SK-N-SH (cell line): ENCODE results near the gene CCDC198. TPM values are rescaled to one million over a fixed set of nuclear protein-coding genes. Genes with fewer than 3 reads are reported as not detected.

Source experiments
- CTCF ChIA-PET: fragments of 300-600, 350-600 bp; formaldehyde crosslinking; extraction: SDS; loops from one replicate; lab custom pipeline; 2021; lab: Yijun Ruan, JAX
- POLR2A ChIA-PET: fragments of 350-600 bp; sonication (Branson Sonifier 250); formaldehyde crosslinking; extraction: SDS; loops from one replicate; lab custom pipeline; 2020; ENCODE audit warnings: antibody characterized with exemption, inconsistent platforms; lab: Yijun Ruan, JAX
- DNase-seq: peaks from one replicate; pipeline ENCODE4 v3.0.0; 2012
- H2AFZ ChIP-seq: fragments of 200-600 bp; sonication (generic); 2 replicates; pipeline ENCODE4 v1.8.1; 2016; ENCODE audit warnings: antibody characterized with exemption, mild to moderate bottlenecking, low read depth
- H3F3A ChIP-seq: fragments of 200-600 bp; sonication (generic); replicated peaks from 2 replicates; pipeline ENCODE3; 2016; ENCODE audit warnings: antibody characterized with exemption, mild to moderate bottlenecking; ENCODE audit not compliant: insufficient read depth
- H3K27ac ChIP-seq, 2 experiments: fragments of 200-500 bp in 1 of 2; fragments of 200-600 bp in 1 of 2; sonication (Bioruptor generic) in 1 of 2; sonication (generic), shearing (Covaris generic) in 1 of 2; 2 replicates each; pipeline versions ENCODE4 v1.5.1 to v1.6.1; 2014 to 2016; ENCODE audit warnings: low read depth in 2 of 2, inconsistent platforms in 1 of 2, low read length in 1 of 2, mild to moderate bottlenecking in 1 of 2, mixed read lengths in 1 of 2
- H3K27me3 ChIP-seq: fragments of 200-600 bp; sonication (generic), shearing (Covaris generic); 2 replicates; pipeline ENCODE4 v1.6.1; 2016; ENCODE audit warnings: mixed run types; ENCODE audit not compliant: insufficient read depth
- H3K36me3 ChIP-seq, 2 experiments: fragments of 200-500 bp in 1 of 2; fragments of 200-600 bp in 1 of 2; sonication (Bioruptor generic) in 1 of 2; sonication (generic) in 1 of 2; replicated peaks in 1 of 2; 2 replicates each; pipeline versions ENCODE3 to v1.5.1; 2014 to 2016; ENCODE audit warnings: low read length in 1 of 2, mild to moderate bottlenecking in 1 of 2; ENCODE audit not compliant: insufficient read depth in 2 of 2, control insufficient read depth in 1 of 2
- H3K4me1 ChIP-seq, 2 experiments: fragments of 200-500 bp in 1 of 2; fragments of 200-600 bp in 1 of 2; sonication (Bioruptor generic) in 1 of 2; sonication (generic), shearing (Covaris generic) in 1 of 2; 2 replicates each; pipeline versions ENCODE4 v1.5.1 to v1.6.1; 2014 to 2016; ENCODE audit warnings: low read depth in 1 of 2, low read length in 1 of 2, mixed run types in 1 of 2; ENCODE audit not compliant: insufficient read depth in 2 of 2, control insufficient read depth in 1 of 2
- H3K4me2 ChIP-seq: fragments of 200-600 bp; sonication (generic), shearing (Covaris generic); 2 replicates; pipeline ENCODE4 v1.6.1; 2017; ENCODE audit warnings: mixed run types
- H3K4me3 ChIP-seq, 2 experiments: fragments of 200-500 bp in 1 of 2; fragments of 200-600 bp in 1 of 2; sonication (Bioruptor generic) in 1 of 2; sonication (generic), shearing (Covaris generic) in 1 of 2; 2 replicates each; pipeline versions ENCODE4 v1.5.1 to v1.8.1; 2014 to 2016; ENCODE audit warnings: low read depth in 2 of 2, inconsistent platforms in 1 of 2, low read length in 1 of 2, mild to moderate bottlenecking in 1 of 2, mixed read lengths in 1 of 2, moderate library complexity in 1 of 2
- H3K79me2 ChIP-seq: fragments of 200-600 bp; sonication (generic); 2 replicates; pipeline ENCODE4 v1.8.1; 2017; ENCODE audit warnings: mild to moderate bottlenecking; ENCODE audit not compliant: insufficient read depth
- H3K9ac ChIP-seq: fragments of 200-600 bp; sonication (generic); 2 replicates; pipeline ENCODE4 v1.6.1; 2017; ENCODE audit warnings: mixed run types
- H3K9me2 ChIP-seq: fragments of 200-600 bp; sonication (generic); 2 replicates; pipeline ENCODE4 v1.6.1; 2017; ENCODE audit warnings: mixed run types
- H3K9me3 ChIP-seq: fragments of 200-600 bp; sonication (generic); 2 replicates; pipeline ENCODE4 v1.6.1; 2017; ENCODE audit warnings: mixed run types, mild to moderate bottlenecking, moderate library complexity
- H4K20me1 ChIP-seq: fragments of 200-600 bp; sonication (generic); 2 replicates; pipeline ENCODE4 v1.6.1; 2017; ENCODE audit warnings: mild to moderate bottlenecking, mixed run types; ENCODE audit not compliant: insufficient read depth
- ELF1 ChIP-seq: IDR thresholded peaks from 2 replicates; pipeline ENCODE4 v1.4.0; 2012
- EP300 ChIP-seq, 2 experiments: IDR thresholded peaks; 2 replicates each; pipeline versions ENCODE4 v1.4.0 to v1.6.1; 2012; ENCODE audit warnings: borderline replicate concordance in 1 of 2, low read depth in 1 of 2, low read length in 1 of 2
- FOSL2 ChIP-seq: IDR thresholded peaks from 2 replicates; pipeline ENCODE4 v1.4.0; 2012; ENCODE audit warnings: low read depth, mild to moderate bottlenecking, moderate library complexity, borderline replicate concordance
- FOXJ3 ChIP-seq: sonication (generic); formaldehyde crosslinking; IDR thresholded peaks from 2 replicates; pipeline ENCODE4 v1.5.1; 2020; ENCODE audit warnings: mild to moderate bottlenecking, missing genetic modification reagents
- FOXM1 ChIP-seq: IDR thresholded peaks from 2 replicates; pipeline ENCODE4 v1.4.0; 2012; ENCODE audit warnings: low read depth, mild to moderate bottlenecking
- GABPA ChIP-seq: IDR thresholded peaks from 2 replicates; pipeline ENCODE4 v1.4.0; 2012; ENCODE audit warnings: low read depth, mild to moderate bottlenecking
- MAX ChIP-seq: IDR thresholded peaks from 2 replicates; pipeline ENCODE4 v1.4.0; 2012; ENCODE audit warnings: low read depth
- MEF2A ChIP-seq: IDR thresholded peaks from 2 replicates; pipeline ENCODE4 v1.4.0; 2012; ENCODE audit warnings: low read depth, borderline replicate concordance
- MXI1 ChIP-seq: IDR thresholded peaks from 2 replicates; pipeline ENCODE4 v1.6.1; 2012; ENCODE audit warnings: mild to moderate bottlenecking, low read depth, low read length, improper control_type of control experiment
- NRF1 ChIP-seq: IDR thresholded peaks from 2 replicates; pipeline ENCODE4 v1.6.1; 2012; ENCODE audit warnings: low read depth, mild to moderate bottlenecking, low read length
- PBX3 ChIP-seq: IDR thresholded peaks from 2 replicates; pipeline ENCODE4; 2012
- POLR2AphosphoS5 ChIP-seq: IDR thresholded peaks from 2 replicates; pipeline ENCODE4 v1.6.1; 2012; ENCODE audit warnings: low read depth, low read length
- RCOR1 ChIP-seq: fragments of 150-350 bp; IDR thresholded peaks from 2 replicates; pipeline ENCODE4 v1.6.1; 2017; ENCODE audit warnings: antibody characterized with exemption, low read length
- RXRA ChIP-seq: IDR thresholded peaks from 2 replicates; pipeline ENCODE4 v1.4.0; 2012; ENCODE audit warnings: low read depth, mild to moderate bottlenecking, borderline replicate concordance
- SIN3A ChIP-seq: IDR thresholded peaks from 2 replicates; pipeline ENCODE4 v1.6.1; 2012; ENCODE audit warnings: low read depth, mild to moderate bottlenecking, low read length, moderate library complexity, borderline replicate concordance
- YY1 ChIP-seq: IDR thresholded peaks from 2 replicates; pipeline ENCODE4 v1.4.0; 2012; ENCODE audit warnings: low read depth, mild to moderate bottlenecking
- WGBS: methylation state at CpG from one replicate; pipeline ENCODE4 v1.1.6; 2017; ENCODE audit warnings: low lambda C conversion rate; 5-methylcytosine and 5-hydroxymethylcytosine counted together
- polyA plus RNA-seq, 3 experiments: library from polyadenylated mRNA; depleted of rRNA; stranded (reverse); fragments of >200 nt; gene quantifications; 2 replicates each; pipeline ENCODE4 v1.2.3, GENCODE V29; 2012
- TF ChIP-seq, protein P1 (sequence below): IDR thresholded peaks from 2 replicates; pipeline ENCODE4 v1.6.1; 2012; ENCODE audit warnings: mild to moderate bottlenecking, low read depth, low read length, moderate library complexity
- TF ChIP-seq, protein P2 (sequence below): fragments of 150-350 bp; IDR thresholded peaks from 2 replicates; pipeline ENCODE4 v1.6.1; 2017; ENCODE audit warnings: antibody characterized with exemption, low read length, low read depth, borderline replicate concordance
- TF ChIP-seq, protein P3 (sequence below): fragments of 200-600 bp; sonication (generic); IDR thresholded peaks from 2 replicates; pipeline ENCODE4 v1.6.1; 2017; ENCODE audit warnings: antibody characterized with exemption, mild to moderate bottlenecking, moderate library complexity
- TF ChIP-seq, protein P4 (sequence below): IDR thresholded peaks from 2 replicates; pipeline ENCODE4 v1.4.0; 2012; ENCODE audit warnings: low read depth, borderline replicate concordance

CCDC198 gene
- polyA plus RNA-seq, 1 of the 3 experiments (the other 2 are of a cell fraction) = not detected

DNA sequence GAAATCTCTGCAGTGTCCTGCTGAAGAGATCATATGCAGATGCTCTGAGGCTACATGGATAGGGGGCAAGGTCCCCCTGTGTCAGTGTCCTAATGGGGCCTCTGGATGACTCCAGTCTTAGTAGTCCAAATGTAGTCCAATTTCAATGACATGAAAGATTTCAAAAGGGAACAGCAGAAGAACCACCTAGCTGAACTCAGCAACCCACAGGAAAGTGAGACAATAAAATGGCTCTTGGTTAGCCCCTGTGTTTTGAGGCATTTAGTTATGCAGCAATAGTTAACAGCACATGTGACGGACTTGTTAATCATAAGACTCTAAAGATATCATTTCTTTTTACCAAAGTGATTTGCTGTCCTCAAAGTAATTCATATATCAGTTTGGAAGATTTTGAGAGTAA is 22.7 kb downstream of the CCDC198 start (continued):
- TF ChIP-seq, protein P1, sequence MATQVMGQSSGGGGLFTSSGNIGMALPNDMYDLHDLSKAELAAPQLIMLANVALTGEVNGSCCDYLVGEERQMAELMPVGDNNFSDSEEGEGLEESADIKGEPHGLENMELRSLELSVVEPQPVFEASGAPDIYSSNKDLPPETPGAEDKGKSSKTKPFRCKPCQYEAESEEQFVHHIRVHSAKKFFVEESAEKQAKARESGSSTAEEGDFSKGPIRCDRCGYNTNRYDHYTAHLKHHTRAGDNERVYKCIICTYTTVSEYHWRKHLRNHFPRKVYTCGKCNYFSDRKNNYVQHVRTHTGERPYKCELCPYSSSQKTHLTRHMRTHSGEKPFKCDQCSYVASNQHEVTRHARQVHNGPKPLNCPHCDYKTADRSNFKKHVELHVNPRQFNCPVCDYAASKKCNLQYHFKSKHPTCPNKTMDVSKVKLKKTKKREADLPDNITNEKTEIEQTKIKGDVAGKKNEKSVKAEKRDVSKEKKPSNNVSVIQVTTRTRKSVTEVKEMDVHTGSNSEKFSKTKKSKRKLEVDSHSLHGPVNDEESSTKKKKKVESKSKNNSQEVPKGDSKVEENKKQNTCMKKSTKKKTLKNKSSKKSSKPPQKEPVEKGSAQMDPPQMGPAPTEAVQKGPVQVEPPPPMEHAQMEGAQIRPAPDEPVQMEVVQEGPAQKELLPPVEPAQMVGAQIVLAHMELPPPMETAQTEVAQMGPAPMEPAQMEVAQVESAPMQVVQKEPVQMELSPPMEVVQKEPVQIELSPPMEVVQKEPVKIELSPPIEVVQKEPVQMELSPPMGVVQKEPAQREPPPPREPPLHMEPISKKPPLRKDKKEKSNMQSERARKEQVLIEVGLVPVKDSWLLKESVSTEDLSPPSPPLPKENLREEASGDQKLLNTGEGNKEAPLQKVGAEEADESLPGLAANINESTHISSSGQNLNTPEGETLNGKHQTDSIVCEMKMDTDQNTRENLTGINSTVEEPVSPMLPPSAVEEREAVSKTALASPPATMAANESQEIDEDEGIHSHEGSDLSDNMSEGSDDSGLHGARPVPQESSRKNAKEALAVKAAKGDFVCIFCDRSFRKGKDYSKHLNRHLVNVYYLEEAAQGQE = no peak
- TF ChIP-seq ELF1 (no peak), POLR2AphosphoS5 (no peak), NRF1 (no peak)

GRCh38 chr14:57464008-57464730 is 29.5 kb downstream of the CCDC198 start:
- H3K9me3 ChIP-seq = no peaks in the 10 kb centered on the region
- no peak overlapping the region for H3K4me2 ChIP-seq
- no peak overlapping the region for H3K4me3 ChIP-seq
- H3K36me3 ChIP-seq = no peaks in the 10 kb centered on the region
- no peaks in the 10 kb centered on the region for H3K9me2 ChIP-seq
- no peak for DNase-seq
- no peak overlapping the region for H2AFZ ChIP-seq
- no peaks in the 10 kb centered on the region; the same call in 1 of the 2 replicates for H3K27me3 ChIP-seq
- H3K27ac ChIP-seq = no peak overlapping the region
- H3K9ac ChIP-seq = no peak overlapping the region
- H3K79me2 ChIP-seq = no peaks in the 10 kb centered on the region
- ChIA-PET POLR2A (no interaction called here), CTCF (interaction anchor here (0.8 kb wide), 1 partner anchor 108 kb away, joined by 3 read pairs; no protein-coding TSS in a partner anchor)
- no peaks in the 10 kb centered on the region for H4K20me1 ChIP-seq
- 5% methylated on average over 6 of the region's 6 CpGs for WGBS
- no peaks in the 10 kb centered on the region for H3F3A ChIP-seq
- TF ChIP-seq RCOR1 (no peak), YY1 (no peak), FOXM1 (no peak), RXRA (no peak), MXI1 (no peak), POLR2AphosphoS5 (no peak), MEF2A (no peak), SIN3A (no peak), EP300 (IDR thresholded peaks at IDR 0.05; ENCODE audit: borderline replicate concordance in 1 of 2, low read depth in 1 of 2, low read length in 1 of 2) (no peak), GABPA (no peak), NRF1 (no peak), PBX3 (no peak), FOXJ3 (CRISPR knock-in tag) (no peak), FOSL2 (no peak), MAX (no peak)
- TF ChIP-seq, protein P2, sequence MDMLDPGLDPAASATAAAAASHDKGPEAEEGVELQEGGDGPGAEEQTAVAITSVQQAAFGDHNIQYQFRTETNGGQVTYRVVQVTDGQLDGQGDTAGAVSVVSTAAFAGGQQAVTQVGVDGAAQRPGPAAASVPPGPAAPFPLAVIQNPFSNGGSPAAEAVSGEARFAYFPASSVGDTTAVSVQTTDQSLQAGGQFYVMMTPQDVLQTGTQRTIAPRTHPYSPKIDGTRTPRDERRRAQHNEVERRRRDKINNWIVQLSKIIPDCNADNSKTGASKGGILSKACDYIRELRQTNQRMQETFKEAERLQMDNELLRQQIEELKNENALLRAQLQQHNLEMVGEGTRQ = no peak
- TF ChIP-seq, protein P3, sequence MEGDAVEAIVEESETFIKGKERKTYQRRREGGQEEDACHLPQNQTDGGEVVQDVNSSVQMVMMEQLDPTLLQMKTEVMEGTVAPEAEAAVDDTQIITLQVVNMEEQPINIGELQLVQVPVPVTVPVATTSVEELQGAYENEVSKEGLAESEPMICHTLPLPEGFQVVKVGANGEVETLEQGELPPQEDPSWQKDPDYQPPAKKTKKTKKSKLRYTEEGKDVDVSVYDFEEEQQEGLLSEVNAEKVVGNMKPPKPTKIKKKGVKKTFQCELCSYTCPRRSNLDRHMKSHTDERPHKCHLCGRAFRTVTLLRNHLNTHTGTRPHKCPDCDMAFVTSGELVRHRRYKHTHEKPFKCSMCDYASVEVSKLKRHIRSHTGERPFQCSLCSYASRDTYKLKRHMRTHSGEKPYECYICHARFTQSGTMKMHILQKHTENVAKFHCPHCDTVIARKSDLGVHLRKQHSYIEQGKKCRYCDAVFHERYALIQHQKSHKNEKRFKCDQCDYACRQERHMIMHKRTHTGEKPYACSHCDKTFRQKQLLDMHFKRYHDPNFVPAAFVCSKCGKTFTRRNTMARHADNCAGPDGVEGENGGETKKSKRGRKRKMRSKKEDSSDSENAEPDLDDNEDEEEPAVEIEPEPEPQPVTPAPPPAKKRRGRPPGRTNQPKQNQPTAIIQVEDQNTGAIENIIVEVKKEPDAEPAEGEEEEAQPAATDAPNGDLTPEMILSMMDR = no peak
- TF ChIP-seq, protein P4, sequence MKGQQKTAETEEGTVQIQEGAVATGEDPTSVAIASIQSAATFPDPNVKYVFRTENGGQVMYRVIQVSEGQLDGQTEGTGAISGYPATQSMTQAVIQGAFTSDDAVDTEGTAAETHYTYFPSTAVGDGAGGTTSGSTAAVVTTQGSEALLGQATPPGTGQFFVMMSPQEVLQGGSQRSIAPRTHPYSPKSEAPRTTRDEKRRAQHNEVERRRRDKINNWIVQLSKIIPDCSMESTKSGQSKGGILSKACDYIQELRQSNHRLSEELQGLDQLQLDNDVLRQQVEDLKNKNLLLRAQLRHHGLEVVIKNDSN = no peak
- TF ChIP-seq, all 33 proteins: peak for 0
- no peaks in the 10 kb centered on the region for H3K4me1 ChIP-seq
